ENCODE data around the gene AKR7A3.

Gene AKR7A3

GRCh38 chr1:19310061-19310460, 21.5 kb upstream of the AKR7A3 start:
- peaks cover 25% of the 10 kb centered on the region for H3K79me2 ChIP-seq (ENCODE audit: control insufficient read depth, low read length)
- peaks cover 38% of the 10 kb centered on the region for H3K36me3 ChIP-seq (ENCODE audit: control insufficient read depth, low read length)
- no peaks in the 10 kb centered on the region for H4K20me1 ChIP-seq (ENCODE audit: control insufficient read depth, insufficient read depth, low read depth, low read length)
- no peak overlapping the region for H3K4me3 ChIP-seq (ENCODE audit: low read length)
- H3K4me1 ChIP-seq (ENCODE audit: control insufficient read depth, low read length), result peaks cover 37% of the 10 kb centered on the region
- H3K9me3 ChIP-seq (ENCODE audit: control insufficient read depth, insufficient read depth, low read length), result no peaks in the 10 kb centered on the region
- no peak overlapping the region; the same call in 1 of the 2 replicates for H3K4me2 ChIP-seq (ENCODE audit: low read length)
- no peaks in the 10 kb centered on the region for H3K27me3 ChIP-seq (ENCODE audit: control insufficient read depth, low read length)
- no peaks in the 10 kb centered on the region for H3K9me2 ChIP-seq (replicated peaks; ENCODE audit: control insufficient read depth, low read length)
- H3K27ac ChIP-seq (ENCODE audit: low read depth, low read length), result no peak overlapping the region
- H3F3A ChIP-seq (ENCODE audit: control insufficient read depth, insufficient read depth), result peaks cover 23% of the 10 kb centered on the region
- TF ChIP-seq CTCF (IDR thresholded peaks at IDR 0.05; ENCODE audit: low read depth, low read length, poor library complexity, severe bottlenecking) (no peak), EZH2phosphoT487 (IDR thresholded peaks at IDR 0.05; ENCODE audit: borderline replicate concordance, low read length) (no peak)

GRCh38 chr1:19309123-19309813, 20.7 kb upstream of the AKR7A3 start:
- Histone ChIP-seq H3K4me2 (ENCODE audit: low read length) (no peak overlapping the region), H3K4me1 (ENCODE audit: control insufficient read depth, low read length) (peaks cover 29% of the 10 kb centered on the region), H3K27ac (ENCODE audit: low read depth, low read length) (no peak overlapping the region), H3K36me3 (ENCODE audit: control insufficient read depth, low read length) (peaks cover 42% of the 10 kb centered on the region), H3K4me3 (ENCODE audit: low read length) (no peak overlapping the region), H4K20me1 (ENCODE audit: control insufficient read depth, insufficient read depth, low read depth, low read length) (no peaks in the 10 kb centered on the region), H3F3A (ENCODE audit: control insufficient read depth, insufficient read depth) (peaks cover 15% of the 10 kb centered on the region), H3K9me2 (replicated peaks; ENCODE audit: control insufficient read depth, low read length) (no peaks in the 10 kb centered on the region), H3K79me2 (ENCODE audit: control insufficient read depth, low read length) (peaks cover 25% of the 10 kb centered on the region), H3K9me3 (ENCODE audit: control insufficient read depth, insufficient read depth, low read length) (no peaks in the 10 kb centered on the region), H3K27me3 (ENCODE audit: control insufficient read depth, low read length) (no peaks in the 10 kb centered on the region)
- no peak for TF ChIP-seq EZH2phosphoT487 (IDR thresholded peaks at IDR 0.05; ENCODE audit: borderline replicate concordance, low read length)
- TF ChIP-seq CTCF (IDR thresholded peaks at IDR 0.05; ENCODE audit: low read depth, low read length, poor library complexity, severe bottlenecking), result no peak

- no peaks in the 10 kb centered on the region for H3K27me3 ChIP-seq (ENCODE audit: control insufficient read depth, low read length)
- H3K27ac ChIP-seq (ENCODE audit: low read depth, low read length), result no peak overlapping the region
- no peaks in the 10 kb centered on the region for H4K20me1 ChIP-seq (ENCODE audit: control insufficient read depth, insufficient read depth, low read depth, low read length)
- H3K9me3 ChIP-seq (ENCODE audit: control insufficient read depth, insufficient read depth, low read length), result no peaks in the 10 kb centered on the region
- H3F3A ChIP-seq (ENCODE audit: control insufficient read depth, insufficient read depth), result peaks cover 9% of the 10 kb centered on the region
- H3K4me1 ChIP-seq (ENCODE audit: control insufficient read depth, low read length), result peaks cover 22% of the 10 kb centered on the region
- H3K4me3 ChIP-seq (ENCODE audit: low read length), result no peak overlapping the region
- TF ChIP-seq CTCF (IDR thresholded peaks at IDR 0.05; ENCODE audit: low read depth, low read length, poor library complexity, severe bottlenecking) (no peak), EZH2phosphoT487 (IDR thresholded peaks at IDR 0.05; ENCODE audit: borderline replicate concordance, low read length) (no peak)
- peaks cover 47% of the 10 kb centered on the region for H3K36me3 ChIP-seq (ENCODE audit: control insufficient read depth, low read length)
- H3K9me2 ChIP-seq (replicated peaks; ENCODE audit: control insufficient read depth, low read length), result no peaks in the 10 kb centered on the region
- peaks cover 25% of the 10 kb centered on the region for H3K79me2 ChIP-seq (ENCODE audit: control insufficient read depth, low read length)
- no peak overlapping the region for H3K4me2 ChIP-seq (ENCODE audit: low read length)
Measured at GRCh38 chr1:19308509-19308907, 19.9 kb upstream of the AKR7A3 start.

Measured in DOHH2 (cell line).